HepG2 (cell line): ENCODE measurements around the gene PAK1IP1. TPM values are rescaled to one million over a fixed set of nuclear protein-coding genes. Genes with fewer than 3 reads are reported as not detected.
A peak's percentile ranks its signal among the peaks of the same experiment; 100 is the strongest.

Source experiments
- BCL3 ChIP-seq: sonication (generic); formaldehyde crosslinking; IDR thresholded peaks from 2 replicates; pipeline ENCODE4 v1.5.1; 2020; ENCODE audit warnings: mild to moderate bottlenecking, missing genetic modification reagents, moderate library complexity
- FOXC1 ChIP-seq: sonication (generic); formaldehyde crosslinking; IDR thresholded peaks from 2 replicates; pipeline ENCODE4 v1.8.0; 2022; ENCODE audit warnings: mild to moderate bottlenecking, missing genetic modification reagents, borderline replicate concordance
- FOXK1 ChIP-seq: sonication (generic); formaldehyde crosslinking; IDR thresholded peaks from 2 replicates; pipeline ENCODE4 v1.4.0; 2020; ENCODE audit warnings: low read depth, missing genetic modification reagents, borderline replicate concordance
- MAFG ChIP-seq: sonication (generic); formaldehyde crosslinking; IDR thresholded peaks from 2 replicates; pipeline ENCODE4 v1.5.1; 2020; ENCODE audit warnings: mild to moderate bottlenecking, missing genetic modification reagents
- MAZ ChIP-seq, 2 experiments: sonication (generic) in 1 of 2; formaldehyde crosslinking in 1 of 2; IDR thresholded peaks; 2 replicates each; pipeline versions ENCODE4 v1.5.0 to v1.6.1; 2012 to 2020; ENCODE audit warnings: low read depth in 2 of 2, mild to moderate bottlenecking in 2 of 2, borderline replicate concordance in 1 of 2, improper control_type of control experiment in 1 of 2, low read length in 1 of 2, missing genetic modification reagents in 1 of 2, moderate library complexity in 1 of 2
- MED8 ChIP-seq: sonication (generic); formaldehyde crosslinking; IDR thresholded peaks from 2 replicates; pipeline ENCODE4 v1.8.1; 2023; ENCODE audit warnings: mild to moderate bottlenecking, missing genetic modification reagents; ENCODE audit not compliant: insufficient replicate concordance
- MIER3 ChIP-seq: IDR thresholded peaks from 2 replicates; pipeline ENCODE4 v1.6.1; 2016; ENCODE audit warnings: missing compliant biosample characterization, borderline replicate concordance
- NFYB ChIP-seq: sonication (generic); formaldehyde crosslinking; IDR thresholded peaks from 2 replicates; pipeline ENCODE4 v1.4.0; 2020; ENCODE audit warnings: missing genetic modification reagents
- ZBTB39 ChIP-seq: sonication (generic); formaldehyde crosslinking; IDR thresholded peaks from 2 replicates; pipeline ENCODE4 v1.5.0; 2020; ENCODE audit warnings: missing genetic modification reagents
- ZBTB7B ChIP-seq: sonication (generic); formaldehyde crosslinking; IDR thresholded peaks from 2 replicates; pipeline ENCODE4 v1.4.0; 2020; ENCODE audit warnings: missing genetic modification reagents
- ZNF343 ChIP-seq: sonication (generic); formaldehyde crosslinking; IDR thresholded peaks from 2 replicates; pipeline ENCODE4 v1.4.0; 2020; ENCODE audit warnings: mild to moderate bottlenecking, missing genetic modification reagents
- ZNF543 ChIP-seq: sonication (generic); formaldehyde crosslinking; IDR thresholded peaks from 2 replicates; pipeline ENCODE4 v1.4.0; 2020; ENCODE audit warnings: mild to moderate bottlenecking, missing genetic modification reagents
- ZNF574 ChIP-seq: sonication (generic); formaldehyde crosslinking; IDR thresholded peaks from 2 replicates; pipeline ENCODE4 v1.4.0; 2020; ENCODE audit warnings: missing genetic modification reagents
- ZNF580 ChIP-seq: IDR thresholded peaks from 2 replicates; pipeline ENCODE4 v1.6.1; 2016; ENCODE audit warnings: low read depth, borderline replicate concordance
- ZNF691 ChIP-seq: sonication (generic); formaldehyde crosslinking; IDR thresholded peaks from 2 replicates; pipeline ENCODE4 v1.4.0; 2020; ENCODE audit warnings: missing genetic modification reagents, low read depth, mild to moderate bottlenecking, borderline replicate concordance
- ZNF772 ChIP-seq: sonication (generic); formaldehyde crosslinking; IDR thresholded peaks from 2 replicates; pipeline ENCODE4 v1.5.0; 2020; ENCODE audit warnings: mild to moderate bottlenecking, missing genetic modification reagents
- ZNF784 ChIP-seq: sonication (generic); formaldehyde crosslinking; IDR thresholded peaks from 2 replicates; pipeline ENCODE4 v1.5.1; 2020; ENCODE audit warnings: missing genetic modification reagents, mild to moderate bottlenecking, borderline replicate concordance
- ZSCAN21 ChIP-seq: sonication (generic); formaldehyde crosslinking; IDR thresholded peaks from 2 replicates; pipeline ENCODE4 v1.8.0; 2022; ENCODE audit warnings: mild to moderate bottlenecking, missing genetic modification reagents, moderate library complexity, borderline replicate concordance
- polyA plus RNA-seq, 8 experiments: library from polyadenylated mRNA; depleted of rRNA in 3 of 8; stranded (reverse) in 7 of 8; unstranded in 1 of 8; fragments of >200 nt; fragmentation: Illumina TruSeq in 4 of 8; extraction: Trizol in 4 of 8; gene quantifications; 2 replicates each; pipeline versions ENCODE4 v1.2.1 to v1.2.3, GENCODE V29; 2011 to 2016; ENCODE audit warnings: low read depth in 4 of 8, missing spikeins in 1 of 8, mixed read lengths in 1 of 8; ENCODE audit not compliant: insufficient read depth in 1 of 8
- total RNA-seq, 5 experiments: library from RNA; depleted of rRNA; stranded (reverse); fragments of >200 nt; fragmentation: Illumina TruSeq; extraction: Trizol; gene quantifications; 2 replicates each; pipeline ENCODE4 v1.2.3, GENCODE V29; 2016; ENCODE audit warnings: low read depth in 1 of 5

Gene PAK1IP1
- total and polyA plus RNA-seq, 2 of the 13 experiments (the other 11 are each of a cell fraction or from before 2014, with no cell fraction given) = 23.4 to 66.2 TPM

- TF ChIP-seq ZNF580 (CRISPR knock-in tag) (0 out of 2 replicates have a peak, but pooled peaks have one; percentile 1), MIER3 (CRISPR knock-in tag) (0 out of 2 replicates have a peak, but pooled peaks have one; percentile 15), ZNF543 (0 out of 2 replicates have a peak, but pooled peaks have one; percentile 67), FOXC1 (CRISPR knock-in tag) (0 out of 2 replicates have a peak, but pooled peaks have one; percentile 42), FOXK1 (CRISPR knock-in tag) (no peak), ZNF784 (CRISPR knock-in tag) (0 out of 2 replicates have a peak, but pooled peaks have one; percentile 20), ZNF691 (CRISPR knock-in tag) (no peak), ZNF574 (CRISPR knock-in tag) (peak; percentile 53; the same call in 1 of the 2 replicates), ZSCAN21 (CRISPR knock-in tag) (peak; percentile 4; the same call in 1 of the 2 replicates), ZBTB7B (CRISPR knock-in tag) (0 out of 2 replicates have a peak, but pooled peaks have one; percentile 12), MAZ (IDR thresholded peaks at IDR 0.05; ENCODE audit: borderline replicate concordance, low read depth, low read length) (no peak), MAZ (CRISPR knock-in tag; IDR thresholded peaks at IDR 0.05; ENCODE audit: low read depth) (0 out of 2 replicates have a peak, but pooled peaks have one; percentile 41), MED8 (CRISPR knock-in tag) (no peak), NFYB (0 out of 2 replicates have a peak, but pooled peaks have one; percentile 7), BCL3 (CRISPR knock-in tag) (0 out of 2 replicates have a peak, but pooled peaks have one; percentile 52), ZNF772 (CRISPR knock-in tag) (0 out of 2 replicates have a peak, but pooled peaks have one; percentile 9), ZBTB39 (0 out of 2 replicates have a peak, but pooled peaks have one; percentile 36), MAFG (CRISPR knock-in tag) (peak; percentile 38; the same call in 1 of the 2 replicates), ZNF343 (no peak)
- TF ChIP-seq, all 625 proteins: peak for 37
These were observed 25.1 kb downstream of the PAK1IP1 start (continued) for GRCh38 chr6:10719964-10720264.
